Hematopoietic multipotent progenitor cell (in vitro differentiated cells): Measurements from ENCODE around the gene CD2AP. TPM values are rescaled to one million over a fixed set of nuclear protein-coding genes. Genes with fewer than 3 reads are reported as not detected.

ENCODE experiments used
- DNase-seq, 3 donors: peaks; one replicate each; pipeline ENCODE4 v3.0.0-alpha.2; 2011 to 2015; ENCODE audit warnings: low read depth in 2 of 3, low spot score in 2 of 3
- small RNA-seq: library from RNA; depleted of rRNA; stranded (forward); fragments of <200 nt; gene quantifications from one replicate; pipeline ENCODE3, GENCODE V24; 2012
- total RNA-seq: library from RNA; depleted of rRNA; stranded (reverse); fragments of >200 nt; gene quantifications from one replicate; pipeline ENCODE4 v1.2.3, GENCODE V29; 2012

Gene CD2AP
- total RNA-seq, 1 donor, result 8.1 TPM

GRCh38 chr6:47671777-47672176 is 194.2 kb downstream of the CD2AP start:
- no peak for DNase-seq

DNA sequence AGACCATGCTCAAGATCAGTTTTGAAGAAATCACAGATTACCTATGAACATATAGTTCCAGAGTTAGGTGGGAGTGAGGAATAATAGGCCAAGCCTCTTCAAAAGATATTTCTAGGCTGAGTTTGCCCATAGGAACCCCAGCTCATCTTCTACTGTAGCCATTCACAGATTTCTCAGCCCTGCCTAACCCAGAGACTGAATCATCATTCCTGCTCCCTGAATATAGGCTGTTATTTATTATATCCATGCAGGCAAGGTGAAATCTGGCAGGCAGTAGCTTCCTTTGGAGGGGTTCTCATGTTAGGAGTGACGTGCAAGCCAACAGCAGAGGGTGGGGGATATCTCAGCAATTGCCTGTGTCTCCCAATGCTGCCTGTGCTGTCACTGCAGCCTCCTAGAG is 195.2 kb downstream of the CD2AP start:
- no peak for DNase-seq

DNA sequence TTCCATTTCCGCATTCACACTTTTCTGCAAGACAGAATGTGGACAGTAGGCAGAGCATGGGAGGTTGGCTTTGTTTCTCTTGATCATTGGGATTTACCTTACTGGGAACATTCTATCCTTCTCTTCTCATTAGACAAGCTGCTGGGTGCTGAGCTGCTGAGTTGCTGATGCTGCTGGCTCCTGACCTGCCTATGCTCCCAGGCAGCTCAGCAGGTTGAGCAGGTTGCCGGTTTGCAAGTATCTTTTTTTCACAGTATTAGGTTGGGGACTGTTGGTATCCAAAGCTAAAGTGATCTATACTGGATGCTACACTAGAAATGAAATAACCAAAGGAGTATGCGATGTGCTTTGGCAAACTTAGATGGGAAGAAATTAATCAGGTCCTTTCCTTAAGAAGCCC is 197.1 kb downstream of the CD2AP start:
- no peak for DNase-seq

Small RNA genes within 50 kb of the gene (small RNA-seq; reads per million reads assigned to genes)
- gene RF00019, result not detected

Other genes starting within 250 kb of the CD2AP start
- gene TNFRSF21, start 167.9 kb upstream of the CD2AP start, total RNA-seq, result 12.9 TPM
- gene ADGRF4, start 220.8 kb downstream of the CD2AP start, total RNA-seq, result under 0.01 TPM